HepG2 (cell line): ENCODE results near the gene CHST12. TPM values are rescaled to one million over a fixed set of nuclear protein-coding genes. Genes with fewer than 3 reads are reported as not detected.

Experiments
- FIP1L1 ChIP-seq: fragments of 200-400 bp; formaldehyde crosslinking; IDR thresholded peaks from 2 replicates; pipeline ENCODE4 v1.6.1; 2018; ENCODE audit warnings: low read depth, mild to moderate bottlenecking, low read length, moderate library complexity, borderline replicate concordance; ENCODE audit not compliant: insufficient read depth
- HNRNPH1 ChIP-seq: fragments of 200-400 bp; formaldehyde crosslinking; optimal IDR thresholded peaks from 2 replicates; pipeline ENCODE3; 2017; ENCODE audit warnings: mild to moderate bottlenecking, low read depth, low read length
- ZNF317 ChIP-seq: sonication (generic); formaldehyde crosslinking; IDR thresholded peaks from 2 replicates; pipeline ENCODE4 v1.5.0; 2020; ENCODE audit warnings: mild to moderate bottlenecking, missing genetic modification reagents
- polyA plus RNA-seq, 8 experiments: library from polyadenylated mRNA; depleted of rRNA in 3 of 8; stranded (reverse) in 7 of 8; unstranded in 1 of 8; fragments of >200 nt; fragmentation: Illumina TruSeq in 4 of 8; extraction: Trizol in 4 of 8; gene quantifications; 2 replicates each; pipeline versions ENCODE4 v1.2.1 to v1.2.3, GENCODE V29; 2011 to 2016; ENCODE audit warnings: low read depth in 4 of 8, missing spikeins in 1 of 8, mixed read lengths in 1 of 8; ENCODE audit not compliant: insufficient read depth in 1 of 8
- total RNA-seq, 5 experiments: library from RNA; depleted of rRNA; stranded (reverse); fragments of >200 nt; fragmentation: Illumina TruSeq; extraction: Trizol; gene quantifications; 2 replicates each; pipeline ENCODE4 v1.2.3, GENCODE V29; 2016; ENCODE audit warnings: low read depth in 1 of 5
- TF ChIP-seq, protein P1 (sequence below): sonication (generic); formaldehyde crosslinking; IDR thresholded peaks from 2 replicates; pipeline ENCODE4 v1.4.0; 2020; ENCODE audit warnings: missing genetic modification reagents
- TF ChIP-seq, protein P2 (sequence below): sonication (generic); formaldehyde crosslinking; IDR thresholded peaks from 2 replicates; pipeline ENCODE4 v1.4.0; 2020; ENCODE audit warnings: missing genetic modification reagents

Gene CHST12
- total and polyA plus RNA-seq, 2 of the 13 experiments (the other 11 are each of a cell fraction or from before 2014, with no cell fraction given), result 6.4 to 15.8 TPM

GRCh38 chr7:2437537-2438148 is 34.2 kb downstream of the CHST12 start (continued):
- TF ChIP-seq HNRNPH1 (no peak), ZNF317 (no peak), FIP1L1 (no peak)
- TF ChIP-seq, protein P1, sequence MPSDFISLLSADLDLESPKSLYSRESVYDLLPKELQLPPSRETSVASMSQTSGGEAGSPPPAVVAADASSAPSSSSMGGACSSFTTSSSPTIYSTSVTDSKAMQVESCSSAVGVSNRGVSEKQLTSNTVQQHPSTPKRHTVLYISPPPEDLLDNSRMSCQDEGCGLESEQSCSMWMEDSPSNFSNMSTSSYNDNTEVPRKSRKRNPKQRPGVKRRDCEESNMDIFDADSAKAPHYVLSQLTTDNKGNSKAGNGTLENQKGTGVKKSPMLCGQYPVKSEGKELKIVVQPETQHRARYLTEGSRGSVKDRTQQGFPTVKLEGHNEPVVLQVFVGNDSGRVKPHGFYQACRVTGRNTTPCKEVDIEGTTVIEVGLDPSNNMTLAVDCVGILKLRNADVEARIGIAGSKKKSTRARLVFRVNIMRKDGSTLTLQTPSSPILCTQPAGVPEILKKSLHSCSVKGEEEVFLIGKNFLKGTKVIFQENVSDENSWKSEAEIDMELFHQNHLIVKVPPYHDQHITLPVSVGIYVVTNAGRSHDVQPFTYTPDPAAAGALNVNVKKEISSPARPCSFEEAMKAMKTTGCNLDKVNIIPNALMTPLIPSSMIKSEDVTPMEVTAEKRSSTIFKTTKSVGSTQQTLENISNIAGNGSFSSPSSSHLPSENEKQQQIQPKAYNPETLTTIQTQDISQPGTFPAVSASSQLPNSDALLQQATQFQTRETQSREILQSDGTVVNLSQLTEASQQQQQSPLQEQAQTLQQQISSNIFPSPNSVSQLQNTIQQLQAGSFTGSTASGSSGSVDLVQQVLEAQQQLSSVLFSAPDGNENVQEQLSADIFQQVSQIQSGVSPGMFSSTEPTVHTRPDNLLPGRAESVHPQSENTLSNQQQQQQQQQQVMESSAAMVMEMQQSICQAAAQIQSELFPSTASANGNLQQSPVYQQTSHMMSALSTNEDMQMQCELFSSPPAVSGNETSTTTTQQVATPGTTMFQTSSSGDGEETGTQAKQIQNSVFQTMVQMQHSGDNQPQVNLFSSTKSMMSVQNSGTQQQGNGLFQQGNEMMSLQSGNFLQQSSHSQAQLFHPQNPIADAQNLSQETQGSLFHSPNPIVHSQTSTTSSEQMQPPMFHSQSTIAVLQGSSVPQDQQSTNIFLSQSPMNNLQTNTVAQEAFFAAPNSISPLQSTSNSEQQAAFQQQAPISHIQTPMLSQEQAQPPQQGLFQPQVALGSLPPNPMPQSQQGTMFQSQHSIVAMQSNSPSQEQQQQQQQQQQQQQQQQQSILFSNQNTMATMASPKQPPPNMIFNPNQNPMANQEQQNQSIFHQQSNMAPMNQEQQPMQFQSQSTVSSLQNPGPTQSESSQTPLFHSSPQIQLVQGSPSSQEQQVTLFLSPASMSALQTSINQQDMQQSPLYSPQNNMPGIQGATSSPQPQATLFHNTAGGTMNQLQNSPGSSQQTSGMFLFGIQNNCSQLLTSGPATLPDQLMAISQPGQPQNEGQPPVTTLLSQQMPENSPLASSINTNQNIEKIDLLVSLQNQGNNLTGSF (CRISPR knock-in tag), result no peak
- TF ChIP-seq, protein P2, sequence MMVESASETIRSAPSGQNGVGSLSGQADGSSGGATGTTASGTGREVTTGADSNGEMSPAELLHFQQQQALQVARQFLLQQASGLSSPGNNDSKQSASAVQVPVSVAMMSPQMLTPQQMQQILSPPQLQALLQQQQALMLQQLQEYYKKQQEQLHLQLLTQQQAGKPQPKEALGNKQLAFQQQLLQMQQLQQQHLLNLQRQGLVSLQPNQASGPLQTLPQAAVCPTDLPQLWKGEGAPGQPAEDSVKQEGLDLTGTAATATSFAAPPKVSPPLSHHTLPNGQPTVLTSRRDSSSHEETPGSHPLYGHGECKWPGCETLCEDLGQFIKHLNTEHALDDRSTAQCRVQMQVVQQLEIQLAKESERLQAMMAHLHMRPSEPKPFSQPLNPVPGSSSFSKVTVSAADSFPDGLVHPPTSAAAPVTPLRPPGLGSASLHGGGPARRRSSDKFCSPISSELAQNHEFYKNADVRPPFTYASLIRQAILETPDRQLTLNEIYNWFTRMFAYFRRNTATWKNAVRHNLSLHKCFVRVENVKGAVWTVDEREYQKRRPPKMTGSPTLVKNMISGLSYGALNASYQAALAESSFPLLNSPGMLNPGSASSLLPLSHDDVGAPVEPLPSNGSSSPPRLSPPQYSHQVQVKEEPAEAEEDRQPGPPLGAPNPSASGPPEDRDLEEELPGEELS (CRISPR knock-in tag), result no peak
